HEK293 (cell line): ENCODE results near the gene KIFAP3.

Experiments
- BCL11B ChIP-seq: fragments of 450-650 bp; formaldehyde crosslinking; IDR thresholded peaks from 2 replicates; pipeline ENCODE4 v1.5.1; 2016; ENCODE audit warnings: low read depth, missing biosample characterization, missing genetic modification characterization
- BCL6B ChIP-seq: fragments of 450-650 bp; formaldehyde crosslinking; IDR thresholded peaks from 2 replicates; pipeline ENCODE4 v1.5.1; 2017; ENCODE audit warnings: missing biosample characterization, missing genetic modification characterization
- FEZF1 ChIP-seq: fragments of 450-650 bp; formaldehyde crosslinking; IDR thresholded peaks from 2 replicates; pipeline ENCODE4 v1.5.1; 2016; ENCODE audit warnings: missing biosample characterization, missing genetic modification characterization
- GFI1B ChIP-seq: fragments of 450-650 bp; formaldehyde crosslinking; IDR thresholded peaks from 2 replicates; pipeline ENCODE4 v1.5.1; 2016; ENCODE audit warnings: missing biosample characterization, missing genetic modification characterization
- IKZF3 ChIP-seq: fragments of 450-650 bp; IDR thresholded peaks from 2 replicates; pipeline ENCODE4 v1.5.0; 2018; ENCODE audit warnings: missing biosample characterization, mild to moderate bottlenecking, missing genetic modification characterization, moderate library complexity
- KLF9 ChIP-seq: fragments of 450-650 bp; formaldehyde crosslinking; IDR thresholded peaks from 2 replicates; pipeline ENCODE4 v1.5.1; 2016; ENCODE audit warnings: missing biosample characterization, missing genetic modification characterization, low read depth
- MEIS1 ChIP-seq: sonication (generic); formaldehyde crosslinking; IDR thresholded peaks from 2 replicates; pipeline ENCODE4 v1.8.1; 2022; ENCODE audit warnings: missing genetic modification reagents, mild to moderate bottlenecking, borderline replicate concordance
- MYNN ChIP-seq: fragments of 450-650 bp; formaldehyde crosslinking; IDR thresholded peaks from 2 replicates; pipeline ENCODE4 v1.5.1; 2016; ENCODE audit warnings: missing biosample characterization, missing genetic modification characterization, borderline replicate concordance
- OSR2 ChIP-seq: fragments of 450-650 bp; formaldehyde crosslinking; IDR thresholded peaks from 2 replicates; pipeline ENCODE4 v1.5.1; 2016; ENCODE audit warnings: missing biosample characterization, missing genetic modification characterization
- SP2 ChIP-seq: fragments of 450-650 bp; formaldehyde crosslinking; IDR thresholded peaks from 2 replicates; pipeline ENCODE4 v1.5.1; 2016; ENCODE audit warnings: missing biosample characterization, missing genetic modification characterization
- SP7 ChIP-seq: fragments of 450-650 bp; formaldehyde crosslinking; IDR thresholded peaks from 2 replicates; pipeline ENCODE4 v1.5.1; 2016; ENCODE audit warnings: missing biosample characterization, missing genetic modification characterization
- TRIM28 ChIP-seq: IDR thresholded peaks from 2 replicates; pipeline ENCODE4 v1.6.1; 2011; ENCODE audit warnings: low read length, control low read depth, borderline replicate concordance
- ZBTB17 ChIP-seq: fragments of 450-650 bp; formaldehyde crosslinking; IDR thresholded peaks from 2 replicates; pipeline ENCODE4 v1.5.1; 2016; ENCODE audit warnings: missing biosample characterization, missing genetic modification characterization
- ZBTB8A ChIP-seq: fragments of 450-650 bp; formaldehyde crosslinking; IDR thresholded peaks from 2 replicates; pipeline ENCODE4 v1.5.1; 2016; ENCODE audit warnings: missing biosample characterization, missing genetic modification characterization
- ZFP3 ChIP-seq: fragments of 450-650 bp; formaldehyde crosslinking; IDR thresholded peaks from 2 replicates; pipeline ENCODE4 v1.5.1; 2016; ENCODE audit warnings: low read depth, missing biosample characterization, missing genetic modification characterization
- ZNF133 ChIP-seq: fragments of 450-650 bp; formaldehyde crosslinking; IDR thresholded peaks from 2 replicates; pipeline ENCODE4 v1.5.1; 2016; ENCODE audit warnings: missing biosample characterization, missing genetic modification characterization
- ZNF155 ChIP-seq: fragments of 450-650 bp; formaldehyde crosslinking; IDR thresholded peaks from 2 replicates; pipeline ENCODE4 v1.5.1; 2016; ENCODE audit warnings: missing biosample characterization, missing genetic modification characterization
- ZNF2 ChIP-seq: fragments of 450-650 bp; formaldehyde crosslinking; IDR thresholded peaks from 2 replicates; pipeline ENCODE4 v1.5.1; 2016; ENCODE audit warnings: missing biosample characterization, missing genetic modification characterization
- ZNF394 ChIP-seq: fragments of 450-650 bp; formaldehyde crosslinking; IDR thresholded peaks from 2 replicates; pipeline ENCODE4 v1.5.1; 2016; ENCODE audit warnings: missing biosample characterization, missing genetic modification characterization, mild to moderate bottlenecking, moderate library complexity, borderline replicate concordance
- ZNF423 ChIP-seq: fragments of 450-650 bp; formaldehyde crosslinking; IDR thresholded peaks from 2 replicates; pipeline ENCODE4 v1.5.1; 2016; ENCODE audit warnings: missing biosample characterization, missing genetic modification characterization
- ZNF426 ChIP-seq: fragments of 450-650 bp; formaldehyde crosslinking; IDR thresholded peaks from 2 replicates; pipeline ENCODE4 v1.5.1; 2017; ENCODE audit warnings: missing biosample characterization, missing genetic modification characterization, mild to moderate bottlenecking, inconsistent platforms, moderate library complexity
- ZNF518A ChIP-seq: fragments of 450-650 bp; formaldehyde crosslinking; conservative IDR thresholded peaks from 2 replicates; pipeline ENCODE4 v1.5.1; 2016; ENCODE audit warnings: low read depth, missing biosample characterization, missing genetic modification characterization
- ZNF560 ChIP-seq: fragments of 450-650 bp; formaldehyde crosslinking; IDR thresholded peaks from 2 replicates; pipeline ENCODE4 v1.5.1; 2017; ENCODE audit warnings: missing biosample characterization, missing genetic modification characterization, borderline replicate concordance
- ZNF658 ChIP-seq: fragments of 450-650 bp; formaldehyde crosslinking; IDR thresholded peaks from 2 replicates; pipeline ENCODE4; 2016; ENCODE audit warnings: missing biosample characterization, missing genetic modification characterization
- ZNF670 ChIP-seq: fragments of 450-650 bp; formaldehyde crosslinking; IDR thresholded peaks from 2 replicates; pipeline ENCODE4 v1.5.1; 2016; ENCODE audit warnings: missing biosample characterization, missing genetic modification characterization, low read depth
- ZNF785 ChIP-seq: fragments of 450-650 bp; formaldehyde crosslinking; IDR thresholded peaks from 2 replicates; pipeline ENCODE4 v1.5.1; 2016; ENCODE audit warnings: missing biosample characterization, missing genetic modification characterization
- TF ChIP-seq, protein P1 (sequence below): fragments of 450-650 bp; formaldehyde crosslinking; IDR thresholded peaks from 2 replicates; pipeline ENCODE4 v1.5.1; 2016; ENCODE audit warnings: missing biosample characterization, missing genetic modification characterization
- TF ChIP-seq, protein P2 (sequence below): fragments of 450-650 bp; formaldehyde crosslinking; IDR thresholded peaks from 2 replicates; pipeline ENCODE4 v1.5.1; 2016; ENCODE audit warnings: missing biosample characterization, missing genetic modification characterization
- TF ChIP-seq, protein P3 (sequence below): fragments of 450-650 bp; formaldehyde crosslinking; optimal IDR thresholded peaks from 2 replicates; pipeline ENCODE3; 2016; ENCODE audit warnings: missing biosample characterization, mild to moderate bottlenecking, missing genetic modification characterization

The KIFAP3 gene

DNA sequence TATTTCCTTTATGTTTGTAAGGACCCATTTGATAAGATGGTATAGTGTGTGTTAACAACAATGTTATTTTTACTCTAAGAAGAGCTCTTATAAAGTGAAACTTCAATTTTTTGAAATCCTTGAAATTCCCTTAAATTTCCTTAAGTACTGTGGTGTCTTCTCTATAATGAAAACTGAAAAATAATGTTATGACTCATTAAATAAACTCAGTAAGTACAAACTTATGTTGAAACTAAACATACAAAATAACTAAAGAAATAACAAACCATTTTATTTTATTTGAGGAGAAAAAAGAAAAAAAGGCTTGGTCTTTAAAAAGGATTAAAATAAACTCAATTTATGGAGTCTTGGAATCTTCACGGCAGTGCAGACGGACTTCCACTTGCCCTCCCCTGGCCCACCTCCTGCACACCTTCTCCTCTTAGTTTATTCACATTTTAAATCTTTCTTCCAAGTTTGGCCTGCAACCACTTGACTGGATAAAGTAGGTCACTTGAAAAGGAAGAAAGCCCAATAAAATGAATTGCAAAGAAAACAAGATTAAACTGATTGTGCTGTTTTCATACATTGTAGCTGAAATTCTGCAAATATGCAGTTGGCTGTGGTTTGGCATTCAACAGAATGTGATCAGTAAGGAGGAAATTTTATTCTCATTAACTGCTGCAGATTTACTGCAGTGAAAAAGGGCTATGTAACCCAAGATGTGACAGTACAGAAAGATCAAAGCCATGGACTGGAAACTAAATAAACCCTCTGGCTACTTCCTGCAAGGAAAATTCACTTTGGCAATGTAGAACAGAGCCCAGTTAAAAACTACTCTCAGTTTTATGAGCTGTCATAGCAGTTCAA is 132.3 kb downstream of the KIFAP3 start (continued):
- TF ChIP-seq ZNF426 (tag by site-specific recombination) = no peak
- TF ChIP-seq ZFP3 = no peak
- no peak for TF ChIP-seq BCL11B (tag by site-specific recombination)
- peak; percentile 15; the same call in 1 of the 2 replicates for TF ChIP-seq SP2
- TF ChIP-seq ZNF670 (tag by site-specific recombination) = no peak
- no peak for TF ChIP-seq ZNF423
- TF ChIP-seq ZNF133 = no peak
- TF ChIP-seq TRIM28 = peak; percentile 89; the same call in 1 of the 2 replicates
- TF ChIP-seq, protein P1, sequence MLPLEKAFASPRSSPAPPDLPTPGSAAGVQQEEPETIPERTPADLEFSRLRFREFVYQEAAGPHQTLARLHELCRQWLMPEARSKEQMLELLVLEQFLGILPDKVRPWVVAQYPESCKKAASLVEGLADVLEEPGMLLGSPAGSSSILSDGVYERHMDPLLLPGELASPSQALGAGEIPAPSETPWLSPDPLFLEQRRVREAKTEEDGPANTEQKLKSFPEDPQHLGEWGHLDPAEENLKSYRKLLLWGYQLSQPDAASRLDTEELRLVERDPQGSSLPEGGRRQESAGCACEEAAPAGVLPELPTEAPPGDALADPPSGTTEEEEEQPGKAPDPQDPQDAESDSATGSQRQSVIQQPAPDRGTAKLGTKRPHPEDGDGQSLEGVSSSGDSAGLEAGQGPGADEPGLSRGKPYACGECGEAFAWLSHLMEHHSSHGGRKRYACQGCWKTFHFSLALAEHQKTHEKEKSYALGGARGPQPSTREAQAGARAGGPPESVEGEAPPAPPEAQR (tag by site-specific recombination) = no peak
- TF ChIP-seq KLF9 (tag by site-specific recombination) = peak; percentile 28; the same call in 1 of the 2 replicates
- TF ChIP-seq, protein P2, sequence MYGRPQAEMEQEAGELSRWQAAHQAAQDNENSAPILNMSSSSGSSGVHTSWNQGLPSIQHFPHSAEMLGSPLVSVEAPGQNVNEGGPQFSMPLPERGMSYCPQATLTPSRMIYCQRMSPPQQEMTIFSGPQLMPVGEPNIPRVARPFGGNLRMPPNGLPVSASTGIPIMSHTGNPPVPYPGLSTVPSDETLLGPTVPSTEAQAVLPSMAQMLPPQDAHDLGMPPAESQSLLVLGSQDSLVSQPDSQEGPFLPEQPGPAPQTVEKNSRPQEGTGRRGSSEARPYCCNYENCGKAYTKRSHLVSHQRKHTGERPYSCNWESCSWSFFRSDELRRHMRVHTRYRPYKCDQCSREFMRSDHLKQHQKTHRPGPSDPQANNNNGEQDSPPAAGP = no peak
- no peak for TF ChIP-seq ZNF155
- no peak for TF ChIP-seq MYNN (tag by site-specific recombination)
- no peak for TF ChIP-seq ZNF658 (tag by site-specific recombination)
- peak; percentile 71; the same call in 1 of the 2 replicates for TF ChIP-seq ZNF394 (tag by site-specific recombination)
- no peak for TF ChIP-seq MEIS1 (CRISPR knock-in tag)
- 0 out of 2 replicates have a peak, but pooled peaks have one; percentile 11 for TF ChIP-seq BCL6B
- TF ChIP-seq GFI1B (tag by site-specific recombination) = peak; percentile 93
- TF ChIP-seq FEZF1 = peak; percentile 99
- TF ChIP-seq ZNF785 (tag by site-specific recombination) = no peak
- TF ChIP-seq SP7 (tag by site-specific recombination) = peak; percentile 83
- TF ChIP-seq ZNF2 (tag by site-specific recombination) = peak; percentile 81
- TF ChIP-seq ZBTB17 (tag by site-specific recombination) = peak; percentile 87
- TF ChIP-seq ZNF560 (tag by site-specific recombination) = no peak
- TF ChIP-seq, protein P3, sequence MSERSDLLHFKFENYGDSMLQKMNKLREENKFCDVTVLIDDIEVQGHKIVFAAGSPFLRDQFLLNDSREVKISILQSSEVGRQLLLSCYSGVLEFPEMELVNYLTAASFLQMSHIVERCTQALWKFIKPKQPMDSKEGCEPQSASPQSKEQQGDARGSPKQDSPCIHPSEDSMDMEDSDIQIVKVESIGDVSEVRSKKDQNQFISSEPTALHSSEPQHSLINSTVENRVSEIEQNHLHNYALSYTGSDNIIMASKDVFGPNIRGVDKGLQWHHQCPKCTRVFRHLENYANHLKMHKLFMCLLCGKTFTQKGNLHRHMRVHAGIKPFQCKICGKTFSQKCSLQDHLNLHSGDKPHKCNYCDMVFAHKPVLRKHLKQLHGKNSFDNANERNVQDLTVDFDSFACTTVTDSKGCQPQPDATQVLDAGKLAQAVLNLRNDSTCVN (tag by site-specific recombination) = no peak
- peak; percentile 97 for TF ChIP-seq IKZF3 (tag by site-specific recombination)
- peak; percentile 100 for TF ChIP-seq OSR2 (tag by site-specific recombination)
- 0 out of 2 replicates have a peak, but pooled peaks have one; percentile 12 for TF ChIP-seq ZNF518A
- peak; percentile 83 for TF ChIP-seq ZBTB8A (tag by site-specific recombination)
